ENCODE measurements around the gene FANK1.
"Not testable (repeated sequence)": the region's sequence is repeated elsewhere in the genome, so short reads cannot be mapped to it uniquely, and the experiment has no call there.

Gene FANK1

DNA sequence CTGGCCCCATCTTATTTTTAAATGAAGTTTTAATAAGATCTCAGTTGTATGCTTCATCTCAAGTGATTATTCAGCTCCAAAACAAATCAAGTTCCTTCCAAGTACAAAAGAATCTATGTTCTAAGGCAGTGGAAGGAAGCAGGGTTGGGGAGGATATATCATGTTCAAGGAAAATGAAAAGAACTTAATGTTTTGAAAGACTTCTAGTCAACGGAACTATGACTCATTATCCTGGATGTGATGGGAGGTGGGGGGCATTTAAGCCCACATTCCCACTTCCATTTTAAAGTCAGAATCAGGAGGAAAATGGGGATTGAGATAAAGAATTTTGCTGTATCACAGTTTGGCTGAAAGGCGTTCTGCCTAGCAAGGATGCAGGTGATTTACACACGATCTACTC lies 59.4 kb downstream of the FANK1 start:
- Histone ChIP-seq H3K27ac (ENCODE audit: insufficient read depth in 1 of 2, low read depth in 1 of 2, low read length in 2 of 2, poor library complexity in 1 of 2, severe bottlenecking in 2 of 2) (no peak overlapping the region), H3K4me1 (ENCODE audit: control extremely low read depth in 1 of 4, control insufficient read depth in 4 of 4, insufficient read depth in 4 of 4, low read length in 3 of 4) (no peaks in the 10 kb centered on the region), H3K4me3 (ENCODE audit: control insufficient read depth in 1 of 7, extremely low read depth in 1 of 7, insufficient read depth in 4 of 7, low read depth in 2 of 7, low read length in 6 of 7) (no peak overlapping the region), H3K36me3 (ENCODE audit: control insufficient read depth in 4 of 4, insufficient read depth in 4 of 4, low read length in 3 of 4) (no peaks in the 10 kb centered on the region), H3K9me3 (ENCODE audit: control extremely low read depth in 1 of 5, control insufficient read depth in 4 of 5, insufficient read depth in 2 of 5, low read depth in 1 of 5, low read length in 4 of 5) (peaks cover 0 to 25% (median 16%) of the 10 kb centered on the region in 5 experiments), H3K27me3 (replicated peaks in 2 of 5; ENCODE audit: control insufficient read depth in 4 of 5, insufficient read depth in 5 of 5, low read length in 4 of 5) (peaks cover 0 to 4% (median 0%) of the 10 kb centered on the region in 5 experiments)
- no peak for DNase-seq
- ChIA-PET CTCF (interaction anchor here (1.1 kb wide), 1 partner anchor 9 kb away, joined by 4 read pairs; no protein-coding TSS in a partner anchor), POLR2A (no interaction called here)
- WGBS (ENCODE audit: insufficient coverage), result 90% methylated on average over 2 of the region's 3 CpGs

DNA sequence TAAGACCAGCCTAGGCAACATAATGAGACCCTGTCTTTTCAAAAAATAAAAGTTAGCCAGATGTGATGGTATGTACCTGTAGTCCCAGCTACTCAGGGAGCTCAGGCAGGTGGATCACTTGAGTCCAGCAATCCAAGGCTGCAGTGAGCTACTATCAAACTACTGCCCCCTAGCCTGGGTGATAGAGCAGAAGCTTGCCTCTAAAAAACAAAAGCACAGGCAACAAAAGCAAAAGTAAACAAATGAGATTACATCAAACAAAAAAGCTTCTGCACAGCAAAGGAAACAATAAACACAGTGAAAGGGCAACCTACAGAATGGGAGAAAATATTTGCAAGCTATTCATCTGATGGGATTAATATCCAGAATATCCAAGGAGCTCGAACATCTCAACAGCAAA lies 65.4 kb downstream of the FANK1 start:
- ChIA-PET CTCF (interaction anchor here (1.2 kb wide), 1 partner anchor 15 kb away, joined by 5 read pairs; no protein-coding TSS in a partner anchor), POLR2A (no interaction called here)
- WGBS (ENCODE audit: insufficient coverage), result 100% methylated on average over 1 of the region's 1 CpG
- Histone ChIP-seq H3K4me3 (ENCODE audit: control insufficient read depth in 1 of 7, extremely low read depth in 1 of 7, insufficient read depth in 4 of 7, low read depth in 2 of 7, low read length in 6 of 7) (no peak overlapping the region), H3K27me3 (replicated peaks in 2 of 5; ENCODE audit: control insufficient read depth in 4 of 5, insufficient read depth in 5 of 5, low read length in 4 of 5) (peaks cover 0 to 5% (median 0%) of the 10 kb centered on the region in 5 experiments), H3K9me3 (ENCODE audit: control extremely low read depth in 1 of 5, control insufficient read depth in 4 of 5, insufficient read depth in 2 of 5, low read depth in 1 of 5, low read length in 4 of 5) (peaks cover 0 to 3% (median 0%) of the 10 kb centered on the region in 5 experiments), H3K4me1 (ENCODE audit: control extremely low read depth in 1 of 4, control insufficient read depth in 4 of 4, insufficient read depth in 4 of 4, low read length in 3 of 4) (no peaks in the 10 kb centered on the region), H3K36me3 (ENCODE audit: control insufficient read depth in 4 of 4, insufficient read depth in 4 of 4, low read length in 3 of 4) (no peaks in the 10 kb centered on the region), H3K27ac (ENCODE audit: insufficient read depth in 1 of 2, low read depth in 1 of 2, low read length in 2 of 2, poor library complexity in 1 of 2, severe bottlenecking in 2 of 2) (no peak overlapping the region)
- DNase-seq, result no peak

DNA sequence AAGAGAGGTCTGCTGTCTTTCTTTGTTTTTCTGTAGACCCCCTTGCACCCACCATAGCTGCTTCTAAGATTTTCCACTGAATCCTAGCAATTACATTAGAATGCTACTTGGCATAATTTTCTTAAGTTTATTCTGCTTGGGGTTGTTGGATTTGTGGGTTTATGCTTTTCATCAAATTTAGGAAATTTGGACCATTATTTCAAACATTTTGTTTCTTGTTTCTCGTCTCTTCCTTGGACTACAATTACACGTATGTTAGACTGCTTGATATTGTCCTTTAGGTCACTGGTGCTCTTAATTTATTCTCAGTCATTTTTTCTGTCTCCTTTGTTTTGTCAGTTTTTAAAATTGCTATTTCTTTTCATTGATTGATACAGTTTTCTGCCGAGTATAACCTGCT lies 65.8 kb downstream of the FANK1 start:
- ChIA-PET CTCF (interaction anchor here (1.2 kb wide), 1 partner anchor 14 kb away, joined by 5 read pairs; no protein-coding TSS in a partner anchor), POLR2A (no interaction called here)
- H3K4me1 ChIP-seq (ENCODE audit: control extremely low read depth in 1 of 4, control insufficient read depth in 4 of 4, insufficient read depth in 4 of 4, low read length in 3 of 4), result no peaks in the 10 kb centered on the region
- H3K27ac ChIP-seq (ENCODE audit: insufficient read depth in 1 of 2, low read depth in 1 of 2, low read length in 2 of 2, poor library complexity in 1 of 2, severe bottlenecking in 2 of 2), result no peak overlapping the region
- peaks cover 0 to 3% (median 0%) of the 10 kb centered on the region in 5 experiments for H3K9me3 ChIP-seq (ENCODE audit: control extremely low read depth in 1 of 5, control insufficient read depth in 4 of 5, insufficient read depth in 2 of 5, low read depth in 1 of 5, low read length in 4 of 5)
- H3K36me3 ChIP-seq (ENCODE audit: control insufficient read depth in 4 of 4, insufficient read depth in 4 of 4, low read length in 3 of 4), result no peaks in the 10 kb centered on the region
- H3K4me3 ChIP-seq (ENCODE audit: control insufficient read depth in 1 of 7, extremely low read depth in 1 of 7, insufficient read depth in 4 of 7, low read depth in 2 of 7, low read length in 6 of 7), result no peak overlapping the region
- no peak for DNase-seq
- peaks cover 0 to 5% (median 0%) of the 10 kb centered on the region in 5 experiments for H3K27me3 ChIP-seq (replicated peaks in 2 of 5; ENCODE audit: control insufficient read depth in 4 of 5, insufficient read depth in 5 of 5, low read length in 4 of 5)
- no CpG with 5 or more reads among the region's 3 CpGs for WGBS (ENCODE audit: insufficient coverage)

DNA sequence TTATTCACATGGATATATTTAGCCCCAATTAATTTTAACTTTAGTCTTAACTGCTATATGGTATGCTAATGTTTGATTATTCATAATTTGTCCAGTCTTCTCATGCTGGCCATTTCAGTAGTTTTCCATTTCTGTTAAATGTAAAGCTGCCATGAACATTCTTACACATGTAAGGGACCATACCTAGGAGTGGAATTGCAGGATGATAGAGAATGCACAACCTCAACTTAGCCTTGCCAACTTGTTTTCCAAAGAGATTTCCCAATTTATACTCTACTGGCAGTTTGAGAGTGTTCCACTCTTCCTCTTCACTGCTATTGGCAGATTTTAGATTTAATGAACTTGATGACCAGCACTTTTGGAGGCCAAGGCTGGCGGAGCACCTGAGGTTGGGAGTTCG lies 68.2 kb downstream of the FANK1 start:
- Histone ChIP-seq H3K27ac (ENCODE audit: insufficient read depth in 1 of 2, low read depth in 1 of 2, low read length in 2 of 2, poor library complexity in 1 of 2, severe bottlenecking in 2 of 2) (no peak overlapping the region), H3K9me3 (ENCODE audit: control extremely low read depth in 1 of 5, control insufficient read depth in 4 of 5, insufficient read depth in 2 of 5, low read depth in 1 of 5, low read length in 4 of 5) (peaks cover 0 to 3% (median 0%) of the 10 kb centered on the region in 5 experiments), H3K4me3 (ENCODE audit: control insufficient read depth in 1 of 7, extremely low read depth in 1 of 7, insufficient read depth in 4 of 7, low read depth in 2 of 7, low read length in 6 of 7) (no peak overlapping the region), H3K27me3 (replicated peaks in 2 of 5; ENCODE audit: control insufficient read depth in 4 of 5, insufficient read depth in 5 of 5, low read length in 4 of 5) (peaks cover 0 to 5% (median 0%) of the 10 kb centered on the region in 5 experiments), H3K4me1 (ENCODE audit: control extremely low read depth in 1 of 4, control insufficient read depth in 4 of 4, insufficient read depth in 4 of 4, low read length in 3 of 4) (no peaks in the 10 kb centered on the region), H3K36me3 (ENCODE audit: control insufficient read depth in 4 of 4, insufficient read depth in 4 of 4, low read length in 3 of 4) (no peaks in the 10 kb centered on the region)
- WGBS (ENCODE audit: insufficient coverage), result 100% methylated on average over 2 of the region's 2 CpGs
- ChIA-PET CTCF (interaction anchor here (1.2 kb wide), 1 partner anchor 9 kb away, joined by 4 read pairs; no protein-coding TSS in a partner anchor), POLR2A (no interaction called here)
- DNase-seq, result no peak

DNA sequence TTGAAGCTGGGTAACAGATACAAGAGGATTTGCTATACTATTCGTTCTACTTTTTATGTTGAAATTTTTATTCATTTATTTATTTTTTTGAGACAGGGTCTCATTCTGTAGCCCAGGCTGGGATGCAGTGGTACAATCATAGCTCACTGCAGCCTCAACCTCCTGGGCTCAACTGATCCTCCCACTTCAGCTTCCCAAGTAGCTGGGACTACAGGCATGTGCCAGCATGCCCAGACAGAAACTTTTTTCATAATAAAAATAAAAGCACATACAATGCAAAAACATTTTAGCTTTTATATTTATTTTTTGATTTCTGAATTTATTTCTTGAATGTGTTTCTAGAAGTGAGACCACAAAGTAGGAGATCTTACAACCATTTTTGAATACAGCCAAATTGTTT lies 71.2 kb downstream of the FANK1 start:
- no CpG with 5 or more reads among the region's 1 CpG for WGBS (ENCODE audit: insufficient coverage)
- H3K27ac ChIP-seq (ENCODE audit: insufficient read depth in 1 of 2, low read depth in 1 of 2, low read length in 2 of 2, poor library complexity in 1 of 2, severe bottlenecking in 2 of 2), result no peak overlapping the region
- CTCF ChIA-PET, result interaction anchor here (1.4 kb wide), 1 partner anchor 349 kb away, joined by 3 read pairs; no protein-coding TSS in a partner anchor

DNA sequence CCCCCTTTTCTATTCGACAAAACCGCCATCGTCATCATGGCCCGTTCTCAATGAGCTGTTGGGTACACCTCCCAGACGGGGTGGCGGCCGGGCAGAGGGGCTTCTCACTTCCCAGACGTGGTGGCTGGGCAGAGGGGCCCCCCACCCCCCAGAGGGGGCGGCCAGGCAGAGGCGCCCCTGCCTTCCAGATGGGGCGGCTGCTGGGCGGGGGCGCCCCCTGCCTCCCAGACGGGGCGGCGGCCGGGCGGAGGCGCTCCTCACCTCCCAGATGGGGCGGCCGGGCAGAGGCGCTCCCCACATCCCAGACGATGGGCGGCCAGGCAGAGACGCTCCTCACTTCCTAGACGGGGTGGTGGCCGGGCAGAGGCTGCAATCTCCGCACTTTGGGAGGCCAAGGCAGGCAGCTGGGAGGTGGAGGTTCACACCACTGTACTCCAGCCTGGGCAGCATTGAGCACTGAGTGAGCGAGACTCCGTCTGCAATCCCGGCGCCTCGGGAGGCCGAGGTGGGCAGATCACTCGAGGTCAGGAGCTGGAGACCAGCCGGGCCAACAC lies 73.8 kb downstream of the FANK1 start:
- CTCF ChIA-PET, result interaction anchor here (1.1 kb wide), 1 partner anchor 10 kb away, joined by 4 read pairs; no protein-coding TSS in a partner anchor
- H3K36me3 ChIP-seq (ENCODE audit: control insufficient read depth in 4 of 4, insufficient read depth in 4 of 4, low read length in 3 of 4); H3K27me3 ChIP-seq (replicated peaks in 2 of 5; ENCODE audit: control insufficient read depth in 4 of 5, insufficient read depth in 5 of 5, low read length in 4 of 5); H3K4me1 ChIP-seq (ENCODE audit: control extremely low read depth in 1 of 4, control insufficient read depth in 4 of 4, insufficient read depth in 4 of 4, low read length in 3 of 4); POLR2A ChIA-PET; DNase-seq; H3K9me3 ChIP-seq (ENCODE audit: control extremely low read depth in 1 of 5, control insufficient read depth in 4 of 5, insufficient read depth in 2 of 5, low read depth in 1 of 5, low read length in 4 of 5); H3K27ac ChIP-seq (ENCODE audit: insufficient read depth in 1 of 2, low read depth in 1 of 2, low read length in 2 of 2, poor library complexity in 1 of 2, severe bottlenecking in 2 of 2); H3K4me3 ChIP-seq (ENCODE audit: control insufficient read depth in 1 of 7, extremely low read depth in 1 of 7, insufficient read depth in 4 of 7, low read depth in 2 of 7, low read length in 6 of 7): not testable (repeated sequence)
- WGBS (ENCODE audit: insufficient coverage), result 95% methylated on average over 24 of the region's 36 CpGs

More for the DNA sequence above, 71.2 kb downstream of the FANK1 start:
- no peak for DNase-seq
- Histone ChIP-seq H3K4me1 (ENCODE audit: control extremely low read depth in 1 of 4, control insufficient read depth in 4 of 4, insufficient read depth in 4 of 4, low read length in 3 of 4) (no peaks in the 10 kb centered on the region), H3K9me3 (ENCODE audit: control extremely low read depth in 1 of 5, control insufficient read depth in 4 of 5, insufficient read depth in 2 of 5, low read depth in 1 of 5, low read length in 4 of 5) (no peaks in the 10 kb centered on the region), H3K4me3 (ENCODE audit: control insufficient read depth in 1 of 7, extremely low read depth in 1 of 7, insufficient read depth in 4 of 7, low read depth in 2 of 7, low read length in 6 of 7) (no peak overlapping the region), H3K36me3 (ENCODE audit: control insufficient read depth in 4 of 4, insufficient read depth in 4 of 4, low read length in 3 of 4) (no peaks in the 10 kb centered on the region), H3K27me3 (replicated peaks in 2 of 5; ENCODE audit: control insufficient read depth in 4 of 5, insufficient read depth in 5 of 5, low read length in 4 of 5) (peaks cover 0 to 5% (median 0%) of the 10 kb centered on the region in 5 experiments)
- POLR2A ChIA-PET, result no interaction called here

DNA sequence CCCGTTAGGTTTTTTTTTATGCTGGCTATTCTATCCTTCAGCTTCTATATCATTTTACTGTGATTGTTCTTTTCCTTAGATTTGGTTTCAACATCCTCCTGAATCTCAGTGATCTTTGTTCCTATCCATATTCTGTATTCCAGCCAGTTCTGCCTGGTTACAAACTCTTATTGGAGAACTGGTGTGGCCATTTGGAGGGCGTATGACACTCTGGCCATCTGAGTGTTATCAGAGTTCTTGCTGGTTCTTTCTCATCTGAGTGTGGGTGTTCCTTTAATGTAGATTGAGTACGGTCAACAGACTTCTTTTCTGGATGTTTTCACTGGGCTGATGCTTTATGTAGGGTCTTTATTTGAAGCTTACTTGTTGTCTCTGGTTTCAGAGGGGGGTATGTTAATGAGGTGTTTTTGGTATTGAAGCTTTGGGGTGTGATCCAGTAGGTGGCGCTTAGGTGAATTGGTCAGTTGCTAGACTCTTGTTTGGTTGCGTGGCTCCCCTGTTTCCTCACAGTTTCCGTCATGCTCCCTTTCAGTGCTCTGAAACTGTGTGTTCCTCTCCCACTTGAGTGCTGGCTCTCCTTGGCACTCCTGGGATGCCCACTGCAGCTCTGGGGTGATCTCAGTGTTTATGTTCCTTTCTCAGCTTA lies 80.7 kb downstream of the FANK1 start:
- CTCF ChIA-PET, result interaction anchor here (1.1 to 3.0 kb wide), 5 partner anchors 15 to 524 kb away, joined by 3 to 12 read pairs (median 5); no protein-coding TSS in a partner anchor
- POLR2A ChIA-PET, result no interaction called here
- 94% methylated on average over 3 of the region's 6 CpGs for WGBS (ENCODE audit: insufficient coverage)

More for the DNA sequence above, 80.7 kb downstream of the FANK1 start:
- Histone ChIP-seq H3K4me3 (ENCODE audit: control insufficient read depth in 1 of 7, extremely low read depth in 1 of 7, insufficient read depth in 4 of 7, low read depth in 2 of 7, low read length in 6 of 7) (no peak overlapping the region), H3K36me3 (ENCODE audit: control insufficient read depth in 4 of 4, insufficient read depth in 4 of 4, low read length in 3 of 4) (no peaks in the 10 kb centered on the region), H3K9me3 (ENCODE audit: control extremely low read depth in 1 of 5, control insufficient read depth in 4 of 5, insufficient read depth in 2 of 5, low read depth in 1 of 5, low read length in 4 of 5) (no peaks in the 10 kb centered on the region), H3K4me1 (ENCODE audit: control extremely low read depth in 1 of 4, control insufficient read depth in 4 of 4, insufficient read depth in 4 of 4, low read length in 3 of 4) (peaks cover 2 to 12% (median 3%) of the 10 kb centered on the region in 4 experiments), H3K27me3 (replicated peaks in 2 of 5; ENCODE audit: control insufficient read depth in 4 of 5, insufficient read depth in 5 of 5, low read length in 4 of 5) (no peaks in the 10 kb centered on the region), H3K27ac (ENCODE audit: insufficient read depth in 1 of 2, low read depth in 1 of 2, low read length in 2 of 2, poor library complexity in 1 of 2, severe bottlenecking in 2 of 2) (no peak overlapping the region)
- peak in 2 of 3 donors; percentile 15 to 23 for DNase-seq

Data from common myeloid progenitor, CD34-positive (primary cell).